Epidermal melanocyte (primary cell): Measurements from ENCODE around the gene MAGEC3.

ENCODE experiments used
- DNase-seq: peaks from one replicate; pipeline ENCODE4 v3.0.0; 2011; ENCODE audit warnings: low spot score; ENCODE audit not compliant: insufficient read length

Gene MAGEC3

DNA sequence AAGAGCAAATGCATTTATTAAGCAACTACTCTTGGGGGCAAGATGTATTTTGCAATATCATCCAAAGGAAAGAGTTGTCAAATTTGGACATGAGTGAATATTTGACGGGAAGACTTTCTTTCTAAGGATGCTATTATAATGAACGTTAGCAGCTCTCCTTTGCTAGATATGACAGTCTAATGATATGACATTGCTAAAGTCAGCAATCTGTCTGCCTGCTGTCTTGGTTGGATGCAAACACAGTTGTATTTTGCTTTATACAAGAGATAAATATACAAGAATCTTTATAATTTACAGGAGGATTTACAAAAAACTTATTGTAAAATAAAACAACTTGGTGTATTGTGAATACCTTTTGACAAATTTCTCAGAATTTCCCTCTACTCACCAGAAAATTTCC, 103.1 kb downstream of the MAGEC3 start:
- DNase-seq: no peak

DNA sequence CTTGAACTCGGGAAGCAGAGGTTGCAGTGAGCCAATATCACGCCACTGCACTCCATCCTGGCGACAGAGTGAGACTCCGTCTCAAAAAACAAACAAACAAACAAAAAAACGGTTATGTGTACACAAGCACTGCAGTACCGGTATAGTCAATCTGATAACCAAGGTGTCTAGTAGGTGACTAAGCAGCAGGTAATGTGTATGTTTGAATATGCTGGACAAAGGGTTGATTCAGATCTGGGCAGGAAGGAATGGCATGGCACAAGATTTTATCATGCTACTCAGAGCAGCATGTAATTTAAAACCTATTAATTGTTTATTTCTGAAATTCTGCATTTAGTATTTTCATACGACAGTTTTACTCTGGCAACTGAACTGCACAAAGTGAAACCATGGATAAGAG, 107.3 kb downstream of the MAGEC3 start:
- no peak for DNase-seq

DNA sequence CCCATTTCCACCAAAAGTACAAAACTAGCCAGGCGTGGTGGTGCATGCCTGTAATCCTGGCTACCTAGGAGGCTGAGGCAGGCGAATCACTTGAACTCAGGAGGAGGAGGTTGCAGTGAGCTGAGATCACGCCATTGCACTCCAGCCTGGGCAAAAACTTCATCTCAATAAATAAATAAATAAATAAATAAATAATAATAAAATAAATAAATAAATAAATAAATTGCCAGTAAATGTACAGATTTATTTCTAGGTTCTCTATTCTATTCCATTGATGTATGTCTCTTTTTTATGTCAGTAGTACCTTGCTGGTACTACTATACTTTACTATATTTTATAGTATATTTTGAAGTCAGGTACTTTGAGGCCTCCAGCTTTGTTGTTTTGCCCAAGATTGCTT, 109.2 kb downstream of the MAGEC3 start:
- no peak for DNase-seq
